ENCODE results near the gene CALU.

The CALU gene

DNA sequence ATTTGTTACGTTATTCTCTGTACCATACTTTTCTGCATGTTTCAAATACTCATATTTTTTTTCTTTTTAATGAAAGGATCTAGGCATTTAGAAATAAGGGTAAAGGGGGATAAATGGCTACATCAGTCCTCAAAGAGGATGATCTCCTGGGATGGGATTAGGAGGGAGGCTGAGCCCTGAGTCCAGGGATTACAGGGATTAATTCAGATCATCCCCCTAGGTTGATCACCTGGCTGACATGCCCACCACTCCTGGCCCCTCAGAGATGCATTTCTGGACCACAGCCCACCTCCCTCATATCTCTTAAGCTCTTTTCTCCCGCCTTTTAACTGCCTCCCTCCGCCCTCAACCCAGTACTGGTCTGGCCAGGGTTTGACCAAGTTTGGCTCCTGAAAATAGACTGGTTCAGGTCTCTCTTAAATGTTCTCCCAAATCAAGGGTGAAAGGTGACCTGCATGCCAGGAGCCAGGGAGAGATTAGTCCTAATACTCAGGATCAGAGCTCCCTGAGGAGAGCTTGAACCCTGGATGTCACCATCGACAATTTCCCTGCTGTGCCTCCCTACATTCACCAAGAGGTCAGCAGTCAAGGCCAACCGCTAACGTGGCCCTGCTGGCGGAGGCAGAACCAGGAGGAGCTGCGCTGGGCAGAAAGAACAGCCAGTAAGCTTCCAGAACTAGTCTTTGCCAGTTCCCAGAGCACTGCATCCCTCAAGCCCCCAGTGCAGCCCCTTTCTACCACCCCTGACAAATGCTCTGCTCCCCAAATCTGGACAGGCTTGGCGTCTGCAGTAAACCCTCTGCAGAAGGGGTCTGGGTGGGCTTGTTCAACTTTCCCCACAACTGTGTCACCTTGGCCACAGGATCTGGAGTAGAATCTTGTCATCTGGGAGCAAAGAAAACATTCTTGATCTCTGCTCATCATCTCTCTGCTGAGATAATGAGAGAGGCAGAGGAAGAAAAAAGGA, 49.6 kb downstream of the CALU start:
- no peak for DNase-seq (ENCODE audit: low read depth)

GRCh38 chr7:128790315-128791041, 51.3 kb downstream of the CALU start:
- DNase-seq (ENCODE audit: low read depth) = no peak

DNA sequence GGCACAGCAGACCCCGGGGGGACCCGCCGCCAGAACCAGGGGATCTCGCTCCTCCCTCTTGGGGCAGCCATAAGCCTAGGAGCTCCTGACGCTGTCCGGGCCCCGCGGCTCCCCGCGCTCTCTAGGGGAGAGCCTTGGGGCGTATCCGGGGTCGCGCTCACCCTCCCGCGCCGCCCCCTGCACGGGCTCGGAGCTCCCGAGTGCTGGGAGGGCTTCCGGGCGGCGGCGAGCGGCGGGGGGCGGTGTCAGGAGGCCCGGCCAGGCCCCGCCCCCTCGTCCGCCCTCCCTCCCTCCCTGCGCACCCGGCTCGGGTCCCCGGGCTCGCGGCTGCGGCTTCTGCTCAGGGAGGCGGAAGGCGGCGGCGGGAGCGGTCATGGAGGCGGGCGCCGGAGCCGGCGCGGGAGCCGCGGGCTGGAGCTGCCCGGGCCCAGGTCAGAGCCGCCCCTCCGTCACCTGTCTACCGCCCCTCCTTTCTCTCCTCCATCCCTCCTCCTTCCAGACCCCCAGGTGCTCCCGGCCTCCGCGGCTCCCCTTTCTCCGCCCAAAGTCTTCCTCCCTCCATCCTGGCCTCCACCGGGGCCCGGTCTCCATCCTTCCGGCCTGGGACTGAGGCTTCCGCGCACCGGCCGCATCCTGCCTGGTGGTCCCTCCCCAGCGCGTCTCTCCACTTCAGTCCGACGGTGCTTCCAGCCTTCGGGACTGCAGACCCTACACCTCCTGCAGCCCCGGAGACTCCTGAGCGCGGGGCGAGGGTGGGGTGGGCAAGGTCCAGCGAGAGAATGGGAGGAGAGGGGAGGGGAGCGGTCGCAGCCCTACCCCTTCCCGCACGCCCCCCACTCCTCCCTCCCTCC, 52.2 kb downstream of the CALU start, which contains the start of gene CCDC136:
Gene CCDC136 (plus strand): TSS at position 848 of the 851 bp plus-strand sequence. CDS start 444 bp downstream, outside the sequence.
- DNase-seq (ENCODE audit: low read depth) = no peak

DNA sequence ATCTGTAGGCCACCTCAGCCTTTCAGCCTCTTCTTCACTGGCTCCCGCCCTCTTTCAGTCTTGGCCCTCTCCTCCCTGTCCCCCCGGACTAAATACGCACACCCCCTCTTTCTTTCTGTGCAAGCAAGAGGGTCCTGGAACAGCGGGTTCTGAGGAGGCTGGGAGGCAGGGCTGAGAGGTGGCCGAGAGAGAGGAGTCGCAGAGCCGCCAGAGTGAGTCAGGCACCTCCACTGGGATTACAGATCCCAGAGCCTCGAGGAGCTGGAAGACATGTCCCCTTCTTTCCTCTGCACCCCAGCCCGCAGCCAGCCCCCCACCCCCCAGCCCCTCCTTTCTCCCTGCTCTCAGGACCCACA, 52.8 kb downstream of the CALU start:
- DNase-seq (ENCODE audit: low read depth) = no peak

DNA sequence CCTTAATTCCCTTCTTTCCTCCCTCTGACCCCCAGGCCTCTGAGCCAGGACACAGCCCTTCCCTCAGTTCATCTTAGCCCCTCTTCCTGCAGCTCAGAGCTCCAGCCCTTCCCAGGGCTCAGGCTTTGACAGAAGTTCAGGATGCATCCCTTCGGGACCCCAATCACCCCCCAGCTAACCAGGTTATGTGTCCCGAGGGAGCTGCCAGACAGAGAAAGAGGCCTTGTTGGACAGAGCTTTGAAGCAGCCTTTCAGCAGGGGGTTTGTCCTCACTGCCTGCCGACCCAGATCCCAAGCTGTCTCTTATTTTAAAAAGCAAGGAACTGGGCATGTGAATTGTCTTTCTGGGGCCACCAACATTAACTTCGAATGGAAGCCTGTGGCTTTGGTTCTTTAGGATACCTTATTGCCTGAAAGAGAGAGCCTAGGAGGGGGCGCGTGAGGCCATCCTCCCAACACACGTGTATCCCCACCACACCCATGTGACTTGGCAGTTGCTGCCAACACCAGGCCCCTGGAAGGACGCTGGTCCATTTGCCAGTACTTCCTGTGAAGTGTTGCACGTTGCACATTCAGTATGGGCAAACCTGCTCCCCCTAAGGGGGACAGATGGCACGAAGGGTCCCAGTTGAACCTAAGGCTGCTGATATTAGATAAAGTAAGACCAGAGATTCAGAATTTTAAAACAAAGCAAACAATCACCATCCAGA, 53.5 kb downstream of the CALU start:
- DNase-seq (ENCODE audit: low read depth) = no peak

- no peak for DNase-seq (ENCODE audit: low read depth)
Measured at GRCh38 chr7:128793181-128793547, 54.0 kb downstream of the CALU start.

DNA sequence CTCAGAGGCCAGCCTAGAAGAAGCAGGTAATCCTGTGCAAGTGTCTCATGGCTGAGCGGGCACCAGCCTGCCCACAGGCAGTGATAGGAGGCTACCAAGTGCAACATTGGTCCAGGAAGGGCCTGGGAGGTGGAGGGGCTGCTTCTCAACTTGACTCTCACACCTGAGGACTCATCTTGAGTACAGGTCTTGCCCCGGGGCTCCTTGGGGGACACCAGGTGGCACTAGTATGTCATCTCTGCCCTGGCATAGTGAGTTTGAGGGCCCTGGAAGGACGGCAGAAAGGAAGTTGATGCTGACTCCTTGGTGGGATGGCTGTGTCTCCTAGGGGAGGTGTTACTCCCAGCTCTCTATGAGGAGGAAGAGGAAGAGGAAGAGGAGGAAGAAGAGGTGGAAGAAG, 54.9 kb downstream of the CALU start:
- no peak for DNase-seq (ENCODE audit: low read depth)

GRCh38 chr7:128794436-128794835, 55.3 kb downstream of the CALU start:
- DNase-seq (ENCODE audit: low read depth) = no peak

GRCh38 chr7:128795129-128795528, 56.0 kb downstream of the CALU start:
- DNase-seq (ENCODE audit: low read depth) = no peak

DNA sequence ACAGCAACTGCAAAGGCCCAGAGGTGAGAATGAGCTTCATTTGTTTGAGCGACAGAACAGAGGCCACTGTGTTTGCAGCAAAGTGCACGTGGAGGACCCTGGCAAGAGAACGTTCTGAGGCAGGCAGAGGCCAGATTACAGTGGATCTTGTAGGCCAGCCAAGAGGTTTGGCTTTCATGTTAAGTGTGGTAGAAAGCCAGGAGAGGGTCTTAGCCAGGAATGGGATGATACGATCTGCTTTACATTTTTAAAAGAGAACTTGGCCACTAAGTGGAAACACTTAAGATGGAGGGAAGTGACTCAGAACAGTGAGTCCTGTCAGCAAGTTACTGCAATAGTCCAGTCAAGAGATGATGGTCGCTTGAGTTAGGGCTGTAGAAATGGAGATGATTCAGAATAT, 57.2 kb downstream of the CALU start:
- no peak for DNase-seq (ENCODE audit: low read depth)

DNA sequence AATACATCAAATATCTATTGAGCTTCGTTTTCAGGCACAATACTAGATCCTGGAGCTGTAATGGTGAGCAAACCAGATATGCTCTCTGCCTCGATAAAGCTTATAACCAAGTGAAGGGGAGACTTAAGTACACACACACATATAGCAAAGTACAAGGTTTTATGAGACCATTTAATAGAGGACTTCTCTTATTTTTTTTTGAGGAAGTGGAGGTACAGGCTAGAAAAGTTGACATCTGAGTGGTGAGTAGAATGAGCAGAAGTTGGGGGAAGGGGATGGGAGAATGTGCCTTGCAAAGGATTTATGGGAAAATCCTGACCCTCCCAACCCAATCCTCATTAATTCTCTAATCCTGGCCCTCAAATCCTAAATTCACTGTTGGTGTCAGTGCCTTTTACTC, 60.3 kb downstream of the CALU start:
- no peak for DNase-seq (ENCODE audit: low read depth)

DNA sequence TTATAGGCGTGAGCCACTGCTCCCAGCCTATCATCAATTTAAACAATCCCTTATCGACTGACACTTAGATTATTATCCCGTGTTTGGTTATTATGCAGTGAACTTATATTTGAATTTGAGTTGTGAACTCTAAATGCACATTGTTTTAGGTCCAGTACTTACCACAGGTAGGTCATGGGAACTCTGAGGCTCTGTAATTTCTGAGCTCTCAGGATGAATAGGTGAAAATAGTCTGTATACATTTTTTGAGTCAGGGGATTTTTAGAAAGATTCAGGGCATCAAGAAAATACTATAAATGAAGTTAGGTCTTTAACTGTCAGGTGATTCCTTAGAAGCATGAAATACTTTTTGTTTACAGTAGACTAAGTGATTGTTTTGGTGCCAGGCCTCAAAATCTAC, 61.4 kb downstream of the CALU start:
- DNase-seq (ENCODE audit: low read depth) = no peak

- no peak for DNase-seq (ENCODE audit: low read depth)
Measured at GRCh38 chr7:128801003-128801402, 61.8 kb downstream of the CALU start.

DNA sequence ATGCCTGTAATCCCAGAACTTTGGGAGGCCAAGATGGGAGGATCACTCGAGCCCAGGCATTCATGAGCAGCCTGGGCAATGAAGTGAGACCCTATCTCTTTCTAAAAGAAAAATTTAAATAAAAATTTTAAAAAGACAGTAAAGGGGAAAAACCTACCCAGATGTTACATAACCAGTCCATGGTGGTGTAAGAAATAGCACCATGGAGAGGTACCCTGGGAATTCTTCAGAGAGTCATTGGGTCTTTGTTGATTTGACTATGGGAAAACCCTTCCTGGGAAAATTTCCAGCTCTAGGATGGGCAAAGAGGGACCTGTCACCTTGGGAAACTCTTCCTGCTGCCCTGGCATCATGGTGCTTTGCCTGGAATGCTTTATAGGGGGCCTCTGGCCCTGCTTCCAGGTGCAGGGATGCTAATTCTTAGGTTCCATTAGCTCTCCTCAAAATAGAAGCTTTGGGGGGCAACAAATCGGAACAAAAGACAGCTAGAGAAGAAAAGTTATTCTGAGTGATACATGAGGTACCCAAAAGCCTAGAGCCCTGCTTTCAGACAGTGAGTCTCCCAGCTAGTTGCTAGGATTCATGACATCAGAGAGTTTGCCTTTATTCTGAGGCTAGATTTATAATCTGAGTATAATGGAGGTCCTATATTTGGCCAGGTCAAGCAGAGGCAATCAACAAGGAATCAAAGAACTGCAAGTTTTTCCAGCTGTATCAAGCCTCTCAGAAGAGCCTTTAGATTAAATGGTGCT, 62.7 kb downstream of the CALU start:
- DNase-seq (ENCODE audit: low read depth) = no peak

GRCh38 chr7:128804484-128804883, 65.3 kb downstream of the CALU start:
- DNase-seq (ENCODE audit: low read depth) = no peak

DNA sequence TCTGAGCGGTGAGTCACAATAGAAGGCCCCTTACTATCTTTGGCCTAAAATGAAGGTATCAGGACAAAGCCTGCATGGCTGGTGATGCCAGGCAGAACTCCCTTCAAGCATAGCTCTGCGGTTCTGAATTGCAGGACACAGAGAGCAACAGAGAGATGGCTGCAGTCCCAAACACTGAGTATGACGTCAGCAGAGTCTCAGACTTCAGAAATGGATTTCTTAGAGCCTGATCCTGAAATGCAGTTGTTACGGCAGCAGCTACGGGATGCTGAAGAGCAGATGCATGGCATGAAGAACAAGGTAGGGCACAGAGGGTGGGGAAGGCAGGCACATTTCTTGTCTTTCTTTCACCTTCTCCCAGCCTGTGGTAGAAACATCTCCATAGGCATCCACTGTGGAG, 66.1 kb downstream of the CALU start:
- no peak for DNase-seq (ENCODE audit: low read depth)

GRCh38 chr7:128807191-128807590, 68.0 kb downstream of the CALU start:
- DNase-seq (ENCODE audit: low read depth) = no peak

DNA sequence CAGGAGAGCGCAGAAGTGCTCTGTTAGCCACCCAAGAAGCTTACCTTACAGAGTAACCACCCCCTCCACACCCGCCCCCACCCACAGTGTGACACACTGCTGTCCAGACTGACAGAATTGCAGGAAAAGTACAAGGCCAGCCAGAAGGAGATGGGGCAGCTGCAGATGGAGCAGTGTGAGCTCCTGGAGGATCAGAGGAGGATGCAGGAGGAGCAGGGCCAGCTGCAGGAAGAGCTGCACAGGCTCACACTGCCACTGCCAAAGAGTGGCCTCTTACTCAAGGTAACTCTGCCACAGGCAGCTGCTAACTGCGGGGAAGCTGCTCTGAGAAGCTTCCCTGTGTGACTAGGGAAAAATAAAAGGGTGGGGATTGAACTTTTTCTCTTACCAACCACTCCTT, 70.2 kb downstream of the CALU start:
- no peak for DNase-seq (ENCODE audit: low read depth)

GRCh38 chr7:128810473-128810872, 71.3 kb downstream of the CALU start:
- no peak for DNase-seq (ENCODE audit: low read depth)

GRCh38 chr7:128810997-128811396, 71.8 kb downstream of the CALU start:
- DNase-seq (ENCODE audit: low read depth) = no peak

Measured in GM04503 (cell line).